Adrenal gland (tissue), 19 donors: Measurements from ENCODE around the gene RRM2. TPM values are rescaled to one million over a fixed set of nuclear protein-coding genes. Genes with fewer than 3 reads are reported as not detected.

ENCODE experiments used
- DNase-seq, 7 donors: peaks; one replicate each; pipeline ENCODE4 v3.0.0-alpha.2; 2019 to 2020
- H3K27ac ChIP-seq, 5 donors: fragments of 200-600 bp; sonication (generic) in 4 of 5; 1 replicate in 3 of 5; 2 replicates in 2 of 5; pipeline versions ENCODE4 v1.5.1 to v1.8.0; 2016 to 2020; ENCODE audit warnings: mild to moderate bottlenecking in 1 of 5
- H3K27me3 ChIP-seq: fragments of 200-600 bp; 2 replicates; pipeline ENCODE4 v1.8.0; 2021
- H3K36me3 ChIP-seq, 2 donors: fragments of 200-600 bp; replicated peaks in 1 of 2; 1 replicate in 1 of 2; 2 replicates in 1 of 2; pipeline versions ENCODE4 v1.5.1 to v1.8.0; 2018 to 2022
- H3K4me1 ChIP-seq, 2 donors: fragments of 200-600 bp; replicated peaks in 1 of 2; 1 replicate in 1 of 2; 2 replicates in 1 of 2; pipeline versions ENCODE4 v1.5.1 to v1.8.0; 2018 to 2021
- H3K4me3 ChIP-seq, 4 donors: fragments of 200-600 bp; sonication (generic) in 3 of 4; one replicate each; pipeline ENCODE4 v1.5.1; 2016 to 2018
- H3K9me3 ChIP-seq, 3 donors: fragments of 200-600 bp; sonication (generic) in 1 of 3; replicated peaks in 1 of 3; 1 replicate in 2 of 3; 2 replicates in 1 of 3; pipeline versions ENCODE4 v1.5.1 to v1.8.0; 2016 to 2021
- POLR2A ChIP-seq, 2 donors: fragments of 450-650 bp; IDR thresholded peaks; one replicate each; pipeline ENCODE4 v1.6.1; 2017; ENCODE audit warnings: antibody characterized with exemption in 2 of 2, mild to moderate bottlenecking in 2 of 2, moderate library complexity in 1 of 2
- WGBS, 4 donors: extraction: QIAGEN DNeasy Blood & Tissue Kit in 2 of 4; methylation state at CpG; one replicate each; pipeline versions ENCODE4 v1.1.5 to v1.1.7; 2013 to 2017; 5-methylcytosine and 5-hydroxymethylcytosine counted together
- intact Hi-C, 2 donors: fragments of 100-400 bp; cut with DNase I; formaldehyde crosslinking; loops; one replicate each; pipeline versions ENCODE4 v1.14.1 to v1.15.0; 2022 to 2023
- long read RNA-seq, 10 donors: library from polyadenylated mRNA in 3 of 10; unstranded in 2 of 10; stranded (forward) in 1 of 10; transcript quantifications; one replicate each; pipeline ENCODE4 v2.0.0 and lab custom pipeline, GENCODE V29; 2021 to 2026
- polyA plus RNA-seq, 3 donors: library from polyadenylated mRNA; stranded (reverse); fragments of 200-250 nt in 2 of 3; fragments of 350-450 nt in 1 of 3; fragmentation: Illumina TruSeq in 1 of 3; extraction: RNeasy Lipid Tissue Mini Kit (QIAGEN cat#74804) in 1 of 3; gene quantifications; one replicate each; pipeline ENCODE4 v1.2.3, GENCODE V29; 2013 to 2014
- total RNA-seq, 9 donors: library from RNA; depleted of rRNA in 4 of 9; stranded (reverse); fragments of >200 nt in 4 of 9; fragments of 120-200 nt in 1 of 9; fragmentation: NEBNext Ultra II Directional in 1 of 9; extraction: Animal tissue kit (Norgen Biotek cat#: 25700) in 1 of 9; gene quantifications; one replicate each; pipeline versions ENCODE4 v1.1.0 to v1.2.4, GENCODE V29; 2013 to 2023
- TF ChIP-seq, protein P1 (sequence below), 6 experiments: fragments of 450-650 bp in 4 of 6; fragments of 200-600 bp in 2 of 6; sonication (generic) in 1 of 6; IDR thresholded peaks; 1 replicate in 5 of 6; 2 replicates in 1 of 6; pipeline versions ENCODE4 v1.5.1 to v1.8.0; 2016 to 2021; ENCODE audit warnings: antibody characterized with exemption in 6 of 6, mild to moderate bottlenecking in 2 of 6, moderate library complexity in 1 of 6
- donor health status: healthy with polysubstance abuse.
- donor health status: Bipolar disorder and iron deficiency.
- donor health status: DM: yes; HTN: yes; CAD: no.
- donor health status: DM: no; HTN: no; CAD: no.
- donor health status: DM: no; HTN: no; CAD: no.
- donor health status: DM: yes; HTN: yes; CAD: no.

Gene RRM2
- total RNA-seq (10 to 100 TPM in 1 of 9 donors, 1 to 10 TPM in 8; 2.0 to 22.3 (median 4.0) TPM), polyA plus RNA-seq (1 to 10 TPM in 2 of 3 donors, under 1 TPM in 1; 0.67 to 7.5 (median 2.9) TPM)
- long read RNA-seq, donor 1, transcript RRM2-202 (10 exons, 3,673 nt): major isoform, 19 of 19 reads
- long read RNA-seq, donor 1, partial matches to known transcripts: 0 of 19 reads
- long read RNA-seq, donor 1, other reads (novel, unspliced or antisense): 0 of 19 reads
- long read RNA-seq, donor 2: 0 reads
- long read RNA-seq, donor 3, partial matches to known transcripts: 0 of 3 reads
- long read RNA-seq, donor 3, other reads (novel, unspliced or antisense): 0 of 3 reads
- long read RNA-seq, donor 4, partial matches to known transcripts: 0 of 3 reads
- long read RNA-seq, donor 4, other reads (novel, unspliced or antisense): 0 of 3 reads
- long read RNA-seq, donor 5, partial matches to known transcripts: 8 of 11 reads
- long read RNA-seq, donor 5, other reads (novel, unspliced or antisense): 0 of 11 reads
- long read RNA-seq, donor 6, partial matches to known transcripts: 0 of 1 reads
- long read RNA-seq, donor 6, other reads (novel, unspliced or antisense): 0 of 1 reads
- long read RNA-seq, donor 7, partial matches to known transcripts: 0 of 2 reads
- long read RNA-seq, donor 7, other reads (novel, unspliced or antisense): 0 of 2 reads
- long read RNA-seq, donor 8, transcript RRM2-202 (10 exons, 3,673 nt): major isoform, 9 of 12 reads
- long read RNA-seq, donor 8, partial matches to known transcripts: 0 of 12 reads
- long read RNA-seq, donor 8, other reads (novel, unspliced or antisense): 0 of 12 reads
- long read RNA-seq, donor 9, transcript RRM2-202 (10 exons, 3,673 nt): major isoform, 5 of 5 reads
- long read RNA-seq, donor 9, partial matches to known transcripts: 0 of 5 reads
- long read RNA-seq, donor 9, other reads (novel, unspliced or antisense): 0 of 5 reads
- long read RNA-seq, donor 10, partial matches to known transcripts: 0 of 3 reads
- long read RNA-seq, donor 10, other reads (novel, unspliced or antisense): 0 of 3 reads

DNA sequence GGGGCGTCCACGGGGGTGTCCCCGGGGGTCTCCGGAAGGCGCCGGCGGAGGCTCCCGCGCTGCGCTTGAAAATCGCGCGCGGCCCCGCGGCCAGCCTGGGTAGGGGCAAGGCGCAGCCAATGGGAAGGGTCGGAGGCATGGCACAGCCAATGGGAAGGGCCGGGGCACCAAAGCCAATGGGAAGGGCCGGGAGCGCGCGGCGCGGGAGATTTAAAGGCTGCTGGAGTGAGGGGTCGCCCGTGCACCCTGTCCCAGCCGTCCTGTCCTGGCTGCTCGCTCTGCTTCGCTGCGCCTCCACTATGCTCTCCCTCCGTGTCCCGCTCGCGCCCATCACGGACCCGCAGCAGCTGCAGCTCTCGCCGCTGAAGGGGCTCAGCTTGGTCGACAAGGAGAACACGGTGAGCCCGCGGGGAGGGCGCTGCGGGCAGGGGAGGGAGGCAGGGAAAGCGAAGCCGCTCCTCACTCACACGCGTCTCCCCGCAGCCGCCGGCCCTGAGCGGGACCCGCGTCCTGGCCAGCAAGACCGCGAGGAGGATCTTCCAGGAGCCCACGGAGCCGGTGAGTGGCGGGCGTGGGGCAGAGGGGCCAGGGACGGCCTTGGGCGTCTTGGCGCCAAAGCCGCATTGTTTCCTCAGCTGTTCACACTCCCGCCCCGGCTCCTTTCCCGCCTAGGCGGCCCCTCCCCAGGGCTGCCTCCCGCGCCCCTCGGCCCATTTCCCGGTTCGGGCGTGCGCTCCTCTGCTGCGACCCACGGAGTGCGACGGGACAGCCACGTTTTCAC lies at the start of gene RRM2:
TSS of gene RRM2 (plus strand) at position 240 of the 781 bp plus-strand sequence. CDS start at position 300, 60 bp downstream.
- 1 to 2% (median 1%) methylated on average over 13 to 81 of the region's 81 CpGs for WGBS, 4 donors
- Histone ChIP-seq H3K36me3 (no peaks in the 10 kb centered on the region), H3K27me3 (peaks cover 11% of the 10 kb centered on the region), H3K27ac (no peak within 1 kb of the TSS), H3K4me1 (peaks cover 6 to 25% of the 10 kb centered on the region in 2 donors), H3K9me3 (no peaks in the 10 kb centered on the region), H3K4me3 (peak within 1 kb of the TSS in 2 of 4 donors; percentile 24 to 59)
- DNase-seq: peak; percentile 91 to 95 (median 94)
- intact Hi-C loops: loop anchor here (5.0 to 10.0 kb wide), 2 partner anchors 290 to 542 kb away; no protein-coding TSS in a partner anchor
- TF ChIP-seq, protein P1, sequence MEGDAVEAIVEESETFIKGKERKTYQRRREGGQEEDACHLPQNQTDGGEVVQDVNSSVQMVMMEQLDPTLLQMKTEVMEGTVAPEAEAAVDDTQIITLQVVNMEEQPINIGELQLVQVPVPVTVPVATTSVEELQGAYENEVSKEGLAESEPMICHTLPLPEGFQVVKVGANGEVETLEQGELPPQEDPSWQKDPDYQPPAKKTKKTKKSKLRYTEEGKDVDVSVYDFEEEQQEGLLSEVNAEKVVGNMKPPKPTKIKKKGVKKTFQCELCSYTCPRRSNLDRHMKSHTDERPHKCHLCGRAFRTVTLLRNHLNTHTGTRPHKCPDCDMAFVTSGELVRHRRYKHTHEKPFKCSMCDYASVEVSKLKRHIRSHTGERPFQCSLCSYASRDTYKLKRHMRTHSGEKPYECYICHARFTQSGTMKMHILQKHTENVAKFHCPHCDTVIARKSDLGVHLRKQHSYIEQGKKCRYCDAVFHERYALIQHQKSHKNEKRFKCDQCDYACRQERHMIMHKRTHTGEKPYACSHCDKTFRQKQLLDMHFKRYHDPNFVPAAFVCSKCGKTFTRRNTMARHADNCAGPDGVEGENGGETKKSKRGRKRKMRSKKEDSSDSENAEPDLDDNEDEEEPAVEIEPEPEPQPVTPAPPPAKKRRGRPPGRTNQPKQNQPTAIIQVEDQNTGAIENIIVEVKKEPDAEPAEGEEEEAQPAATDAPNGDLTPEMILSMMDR (IDR thresholded peaks at IDR 0.05): no peak
- TF ChIP-seq POLR2A (IDR thresholded peaks at IDR 0.05): no peak

DNA sequence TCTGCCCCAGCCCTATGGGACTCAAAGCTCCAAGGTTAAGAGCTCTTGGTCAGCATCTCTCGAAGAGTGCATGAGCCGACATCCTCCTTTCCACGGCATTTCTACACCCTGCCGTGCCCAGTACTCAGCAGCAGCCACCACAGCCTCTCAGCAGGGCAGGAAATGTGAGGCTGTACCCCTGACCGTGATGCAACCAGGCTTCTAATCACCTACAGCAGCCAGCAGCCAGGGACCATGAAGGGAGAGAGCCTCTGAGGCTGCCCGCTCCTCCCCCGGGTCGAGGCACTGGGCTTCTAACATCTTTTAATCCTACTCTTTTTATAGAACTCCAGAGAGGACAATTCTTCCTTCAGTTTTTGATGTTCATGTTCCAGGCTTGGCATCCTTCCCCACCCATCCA lies 48.8 kb upstream of the RRM2 start:
- Histone ChIP-seq H3K4me1 (peaks cover 0 to 2% of the 10 kb centered on the region in 2 donors), H3K4me3 (no peak overlapping the region), H3K9me3 (no peaks in the 10 kb centered on the region), H3K36me3 (no peaks in the 10 kb centered on the region), H3K27me3 (no peaks in the 10 kb centered on the region), H3K27ac (no peak overlapping the region)
- no peak for DNase-seq
- WGBS, 4 donors: 71 to 89% (median 78%) methylated on average over 8 of the region's 8 CpGs
- intact Hi-C loops: loop anchor here (5.0 kb wide), 1 partner anchor 359 kb away; no protein-coding TSS in a partner anchor
- TF ChIP-seq POLR2A (IDR thresholded peaks at IDR 0.05): no peak
- TF ChIP-seq, protein P1 (IDR thresholded peaks at IDR 0.05): no peak

DNA sequence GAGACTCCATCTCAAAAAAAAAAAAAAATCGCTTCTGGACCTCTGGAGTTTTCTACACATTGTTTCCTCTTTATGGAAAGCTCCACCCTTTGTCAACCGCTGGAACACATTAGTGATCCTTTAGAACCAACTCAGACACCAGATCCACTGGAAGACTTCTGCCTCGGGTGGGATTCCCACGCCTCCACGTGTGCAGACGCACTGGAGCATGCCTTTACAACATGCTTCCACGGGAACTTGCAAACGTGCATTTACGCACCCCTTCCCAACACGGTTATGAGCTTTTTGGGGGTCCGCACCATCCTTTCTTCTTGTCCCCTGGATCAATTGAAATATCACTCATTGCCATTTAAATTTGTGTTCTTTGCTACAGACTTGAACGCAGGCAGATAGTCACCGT lies 47.4 kb upstream of the RRM2 start:
- peaks cover 0 to 9% of the 10 kb centered on the region in 2 donors for H3K4me1 ChIP-seq
- TF ChIP-seq, protein P1 (IDR thresholded peaks at IDR 0.05): no peak
- TF ChIP-seq POLR2A (IDR thresholded peaks at IDR 0.05): no peak
- intact Hi-C loops: no loop called here
- no peaks in the 10 kb centered on the region for H3K36me3 ChIP-seq
- no peak overlapping the region for H3K4me3 ChIP-seq
- no peaks in the 10 kb centered on the region for H3K9me3 ChIP-seq
- no peak overlapping the region for H3K27ac ChIP-seq
- DNase-seq: no peak
- H3K27me3 ChIP-seq: peaks cover 7% of the 10 kb centered on the region
- 78 to 89% (median 83%) methylated on average over 13 of the region's 13 CpGs for WGBS, 4 donors
